ENCODE data around the gene MRPL36.

The MRPL36 gene

GRCh38 chr5:1833264-1834021 lies 33.8 kb upstream of the MRPL36 start:
- Histone ChIP-seq H4K20me1 (ENCODE audit: insufficient read depth, low read length) (no peaks in the 10 kb centered on the region), H2AFZ (ENCODE audit: low read depth, low read length) (no peak overlapping the region), H3K4me2 (ENCODE audit: low read length) (no peak overlapping the region), H3K79me2 (ENCODE audit: low read length) (no peaks in the 10 kb centered on the region), H3K36me3 (replicated peaks; ENCODE audit: low read depth, low read length) (no peaks in the 10 kb centered on the region), H3K9me3 (ENCODE audit: insufficient read depth, low read length) (no peaks in the 10 kb centered on the region), H3K9ac (ENCODE audit: low read length) (no peak overlapping the region), H3K27ac (ENCODE audit: low read length) (no peak overlapping the region), H3K4me3 (ENCODE audit: low read length) (no peak overlapping the region), H3K4me1 (ENCODE audit: low read length) (no peaks in the 10 kb centered on the region), H3K27me3 (ENCODE audit: low read depth, low read length) (no peaks in the 10 kb centered on the region)
- TF ChIP-seq, protein P1, sequence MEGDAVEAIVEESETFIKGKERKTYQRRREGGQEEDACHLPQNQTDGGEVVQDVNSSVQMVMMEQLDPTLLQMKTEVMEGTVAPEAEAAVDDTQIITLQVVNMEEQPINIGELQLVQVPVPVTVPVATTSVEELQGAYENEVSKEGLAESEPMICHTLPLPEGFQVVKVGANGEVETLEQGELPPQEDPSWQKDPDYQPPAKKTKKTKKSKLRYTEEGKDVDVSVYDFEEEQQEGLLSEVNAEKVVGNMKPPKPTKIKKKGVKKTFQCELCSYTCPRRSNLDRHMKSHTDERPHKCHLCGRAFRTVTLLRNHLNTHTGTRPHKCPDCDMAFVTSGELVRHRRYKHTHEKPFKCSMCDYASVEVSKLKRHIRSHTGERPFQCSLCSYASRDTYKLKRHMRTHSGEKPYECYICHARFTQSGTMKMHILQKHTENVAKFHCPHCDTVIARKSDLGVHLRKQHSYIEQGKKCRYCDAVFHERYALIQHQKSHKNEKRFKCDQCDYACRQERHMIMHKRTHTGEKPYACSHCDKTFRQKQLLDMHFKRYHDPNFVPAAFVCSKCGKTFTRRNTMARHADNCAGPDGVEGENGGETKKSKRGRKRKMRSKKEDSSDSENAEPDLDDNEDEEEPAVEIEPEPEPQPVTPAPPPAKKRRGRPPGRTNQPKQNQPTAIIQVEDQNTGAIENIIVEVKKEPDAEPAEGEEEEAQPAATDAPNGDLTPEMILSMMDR (IDR thresholded peaks at IDR 0.05; ENCODE audit: low read depth, low read length): no peak
- TF ChIP-seq EZH2phosphoT487 (IDR thresholded peaks at IDR 0.05; ENCODE audit: low read depth): no peak

DNA sequence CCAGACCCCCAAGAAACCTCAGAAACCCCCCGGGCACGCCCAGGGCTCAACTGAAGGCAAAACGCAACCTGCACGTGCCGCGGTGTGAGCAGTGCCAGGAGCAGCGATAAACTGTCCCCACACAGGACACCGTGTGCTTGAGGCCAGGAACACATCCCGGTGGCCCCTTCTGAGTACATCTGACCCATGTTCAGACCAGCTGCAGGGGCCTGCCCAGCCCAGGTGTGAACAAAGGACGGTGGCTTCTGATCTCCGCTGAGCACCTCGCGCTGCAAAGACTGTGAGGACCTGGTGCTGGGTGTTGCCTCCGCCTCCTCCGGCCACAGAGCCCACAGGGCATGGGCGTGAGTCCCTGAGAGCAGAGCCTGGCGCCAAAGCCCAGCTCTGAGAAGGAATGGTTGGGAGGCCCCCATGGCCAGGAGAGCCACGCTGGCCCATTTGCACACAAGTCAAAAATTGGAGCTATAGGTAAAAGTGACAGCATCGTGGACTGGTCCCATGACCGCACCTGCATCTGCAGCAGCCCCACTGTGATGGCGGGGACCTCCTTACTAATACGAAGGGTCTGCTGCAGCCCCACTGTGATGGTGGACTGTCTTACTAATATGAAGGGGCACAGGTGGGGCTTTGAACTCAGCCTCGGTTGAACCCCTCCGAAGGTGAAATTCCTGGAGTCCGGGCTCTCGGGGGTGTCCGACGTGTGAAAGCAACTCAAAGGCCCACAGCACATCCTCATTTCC lies 33.0 kb upstream of the MRPL36 start:
- H3K4me3 ChIP-seq (ENCODE audit: low read length): no peak overlapping the region

GRCh38 chr5:1831677-1832313 lies 32.2 kb upstream of the MRPL36 start:
- Histone ChIP-seq H3K79me2 (ENCODE audit: low read length) (no peaks in the 10 kb centered on the region), H3K27me3 (ENCODE audit: low read depth, low read length) (no peaks in the 10 kb centered on the region), H3K4me2 (ENCODE audit: low read length) (no peak overlapping the region), H3K4me3 (ENCODE audit: low read length) (no peak overlapping the region), H3K36me3 (replicated peaks; ENCODE audit: low read depth, low read length) (no peaks in the 10 kb centered on the region), H4K20me1 (ENCODE audit: insufficient read depth, low read length) (no peaks in the 10 kb centered on the region), H3K4me1 (ENCODE audit: low read length) (no peaks in the 10 kb centered on the region), H3K9ac (ENCODE audit: low read length) (no peak overlapping the region), H3K27ac (ENCODE audit: low read length) (no peak overlapping the region), H3K9me3 (ENCODE audit: insufficient read depth, low read length) (no peaks in the 10 kb centered on the region), H2AFZ (ENCODE audit: low read depth, low read length) (no peak overlapping the region)
- TF ChIP-seq, protein P1 (IDR thresholded peaks at IDR 0.05; ENCODE audit: low read depth, low read length): no peak
- no peak for TF ChIP-seq EZH2phosphoT487 (IDR thresholded peaks at IDR 0.05; ENCODE audit: low read depth)

More for the DNA sequence above, 33.0 kb upstream of the MRPL36 start:
- no peak overlapping the region for H3K27ac ChIP-seq (ENCODE audit: low read length)
- H3K4me2 ChIP-seq (ENCODE audit: low read length): no peak overlapping the region
- H3K36me3 ChIP-seq (replicated peaks; ENCODE audit: low read depth, low read length): no peaks in the 10 kb centered on the region
- H3K27me3 ChIP-seq (ENCODE audit: low read depth, low read length): no peaks in the 10 kb centered on the region
- H4K20me1 ChIP-seq (ENCODE audit: insufficient read depth, low read length): no peaks in the 10 kb centered on the region
- TF ChIP-seq, protein P1 (IDR thresholded peaks at IDR 0.05; ENCODE audit: low read depth, low read length): no peak
- TF ChIP-seq EZH2phosphoT487 (IDR thresholded peaks at IDR 0.05; ENCODE audit: low read depth): no peak
- H2AFZ ChIP-seq (ENCODE audit: low read depth, low read length): no peak overlapping the region
- no peaks in the 10 kb centered on the region for H3K79me2 ChIP-seq (ENCODE audit: low read length)
- H3K9me3 ChIP-seq (ENCODE audit: insufficient read depth, low read length): no peaks in the 10 kb centered on the region
- H3K9ac ChIP-seq (ENCODE audit: low read length): no peak overlapping the region
- H3K4me1 ChIP-seq (ENCODE audit: low read length): no peaks in the 10 kb centered on the region

- Histone ChIP-seq H2AFZ (ENCODE audit: low read depth, low read length) (no peak overlapping the region), H3K27me3 (ENCODE audit: low read depth, low read length) (no peaks in the 10 kb centered on the region), H3K36me3 (replicated peaks; ENCODE audit: low read depth, low read length) (no peaks in the 10 kb centered on the region), H3K4me1 (ENCODE audit: low read length) (no peaks in the 10 kb centered on the region), H3K9me3 (ENCODE audit: insufficient read depth, low read length) (no peaks in the 10 kb centered on the region), H3K27ac (ENCODE audit: low read length) (no peak overlapping the region), H3K79me2 (ENCODE audit: low read length) (no peaks in the 10 kb centered on the region), H4K20me1 (ENCODE audit: insufficient read depth, low read length) (no peaks in the 10 kb centered on the region), H3K9ac (ENCODE audit: low read length) (no peak overlapping the region), H3K4me3 (ENCODE audit: low read length) (no peak overlapping the region), H3K4me2 (ENCODE audit: low read length) (no peak overlapping the region)
- TF ChIP-seq EZH2phosphoT487 (IDR thresholded peaks at IDR 0.05; ENCODE audit: low read depth): no peak
- TF ChIP-seq, protein P1 (IDR thresholded peaks at IDR 0.05; ENCODE audit: low read depth, low read length): no peak
Measured at GRCh38 chr5:1831257-1831656, 31.6 kb upstream of the MRPL36 start.

Data from OCI-LY3 (cell line).